CD4-positive, alpha-beta T cell (primary cell): ENCODE results near the gene ARPP21. TPM values are rescaled to one million over a fixed set of nuclear protein-coding genes. Genes with fewer than 3 reads are reported as not detected.

Source experiments
- ATAC-seq: fragments of 200-7000 bp; cut with Tn5 transposase; one replicate; pipeline ENCODE4 v1.10.0; 2022; ENCODE audit warnings: mild to moderate bottlenecking; ENCODE audit not compliant: poor library complexity
- CTCF ChIA-PET: fragments of 350-600 bp; sonication (Branson Sonifier 250); formaldehyde crosslinking; loops from one replicate; lab custom pipeline; 2021; ENCODE audit warnings: antibody characterized with exemption, inconsistent platforms; lab: Charles Lee
- POLR2A ChIA-PET: fragments of 350-600 bp; sonication (Branson Sonifier 250); formaldehyde crosslinking; loops from one replicate; lab custom pipeline; 2021; ENCODE audit warnings: antibody characterized with exemption, inconsistent platforms; lab: Charles Lee
- DNase-seq, 14 experiments: peaks; one replicate each; pipeline ENCODE4 v3.0.0-alpha.2; 2013 to 2020; ENCODE audit warnings: mixed read lengths in 2 of 14
- H3K27ac ChIP-seq, 2 donors: one replicate each; pipeline versions ENCODE4 v1.5.1 to v1.7.0; 2013; ENCODE audit warnings: low read length in 2 of 2, low read depth in 1 of 2, mild to moderate bottlenecking in 1 of 2
- H3K27me3 ChIP-seq, 2 experiments: 1 replicate in 1 of 2; 2 replicates in 1 of 2; pipeline versions ENCODE4 v1.6.1 to v1.7.0; 2013; ENCODE audit warnings: low read length in 2 of 2, control low read depth in 1 of 2, mild to moderate bottlenecking in 1 of 2, moderate library complexity in 1 of 2; ENCODE audit not compliant: insufficient read depth in 2 of 2, control insufficient read depth in 1 of 2
- H3K36me3 ChIP-seq: one replicate; pipeline ENCODE4 v1.6.1; 2013; ENCODE audit warnings: low read length, control low read depth; ENCODE audit not compliant: insufficient read depth
- H3K4me1 ChIP-seq: one replicate; pipeline ENCODE4 v1.6.1; 2013; ENCODE audit warnings: low read length, control low read depth; ENCODE audit not compliant: insufficient read depth
- H3K4me3 ChIP-seq: one replicate; pipeline ENCODE4 v1.5.1; 2013; ENCODE audit warnings: mild to moderate bottlenecking, low read length, moderate library complexity
- H3K9me3 ChIP-seq, 2 experiments: 1 replicate in 1 of 2; 2 replicates in 1 of 2; pipeline versions ENCODE4 v1.6.1 to v1.7.0; 2013; ENCODE audit warnings: low read length in 2 of 2, mild to moderate bottlenecking in 2 of 2, control low read depth in 1 of 2, moderate library complexity in 1 of 2; ENCODE audit not compliant: control insufficient read depth in 1 of 2, insufficient read depth in 1 of 2
- H3K27ac Mint-ChIP-seq: one replicate; pipeline ENCODE4 v1.8.0; 2020; ENCODE audit warnings: mixed read lengths
- H3K27me3 Mint-ChIP-seq: one replicate; pipeline ENCODE4 v1.8.0; 2021; ENCODE audit warnings: mixed read lengths
- H3K36me3 Mint-ChIP-seq: one replicate; pipeline ENCODE4 v1.8.0; 2021; ENCODE audit warnings: low read depth, mixed read lengths
- H3K4me1 Mint-ChIP-seq: one replicate; pipeline ENCODE4 v1.8.0; 2021; ENCODE audit warnings: low read depth, mixed read lengths
- H3K4me3 Mint-ChIP-seq: one replicate; pipeline ENCODE4 v1.8.0; 2020; ENCODE audit warnings: mild to moderate bottlenecking, mixed read lengths
- H3K9me3 Mint-ChIP-seq: one replicate; pipeline ENCODE4 v1.8.0; 2020; ENCODE audit warnings: mixed read lengths
- CTCF ChIP-seq: fragments of 200-600 bp; IDR thresholded peaks from one replicate; pipeline ENCODE4 v1.8.0; 2022; ENCODE audit warnings: antibody characterized with exemption, mild to moderate bottlenecking
- intact Hi-C, 2 experiments: fragments of 100-400 bp; cut with DNase I in 1 of 2; cut with micrococcal nuclease in 1 of 2; formaldehyde crosslinking; loops; one replicate each; pipeline versions ENCODE4 v1.15.1 to v1.9.0; 2023 to 2025; cut with DNase I, micrococcal nuclease
- total RNA-seq, 174 experiments: library from RNA in 2 of 174; stranded (reverse) in 2 of 174; gene quantifications; one replicate each; pipeline ENCODE4 v1.2.3 and lab custom pipeline; 2021 to 2026

ARPP21 gene
- total RNA-seq, 2 experiments from 2014 or later, result not detected

- no peak for DNase-seq
- no peak for ATAC-seq
- H3K4me1 ChIP-seq, result no peaks in the 10 kb centered on the region
- CTCF ChIA-PET, result no interaction called here
- POLR2A ChIA-PET, result no interaction called here
- Mint-ChIP-seq H3K27ac (no peak overlapping the region), H3K4me3 (no peak overlapping the region), H3K27me3 (no peaks in the 10 kb centered on the region), H3K36me3 (no peaks in the 10 kb centered on the region), H3K9me3 (no peaks in the 10 kb centered on the region), H3K4me1 (no peaks in the 10 kb centered on the region)
- H3K4me3 ChIP-seq, result no peak overlapping the region
- TF ChIP-seq CTCF, result no peak
- H3K36me3 ChIP-seq, result no peaks in the 10 kb centered on the region
- no peak overlapping the region for H3K27ac ChIP-seq
- intact Hi-C loops, result no loop called here
- no peaks in the 10 kb centered on the region for H3K27me3 ChIP-seq
- peaks cover 0 to 4% of the 10 kb centered on the region in 2 experiments for H3K9me3 ChIP-seq
These were observed 98.2 kb downstream of the ARPP21 start for GRCh38 chr3:35737527-35737926.

GRCh38 chr3:35737934-35738706 is 98.8 kb downstream of the ARPP21 start:
- no peak overlapping the region for H3K4me3 Mint-ChIP-seq
- POLR2A ChIA-PET, result no interaction called here

GRCh38 chr3:35739181-35739809 is 100.0 kb downstream of the ARPP21 start:
- H3K27me3 ChIP-seq, result no peaks in the 10 kb centered on the region
- Mint-ChIP-seq H3K9me3 (no peaks in the 10 kb centered on the region), H3K27me3 (no peaks in the 10 kb centered on the region), H3K36me3 (no peaks in the 10 kb centered on the region), H3K4me1 (no peaks in the 10 kb centered on the region), H3K4me3 (no peak overlapping the region), H3K27ac (no peak overlapping the region)
- DNase-seq (no peak), ATAC-seq (no peak)
- peaks cover 0 to 4% of the 10 kb centered on the region in 2 experiments for H3K9me3 ChIP-seq
- ChIA-PET CTCF (no interaction called here), POLR2A (no interaction called here)
- H3K36me3 ChIP-seq, result no peaks in the 10 kb centered on the region
- no peak overlapping the region for H3K27ac ChIP-seq
- H3K4me1 ChIP-seq, result no peaks in the 10 kb centered on the region
- no peak overlapping the region for H3K4me3 ChIP-seq
- intact Hi-C loops, result no loop called here
- no peak for TF ChIP-seq CTCF

More at GRCh38 chr3:35737934-35738706, 98.8 kb downstream of the ARPP21 start:
- Mint-ChIP-seq H3K27me3 (no peaks in the 10 kb centered on the region), H3K9me3 (no peaks in the 10 kb centered on the region), H3K36me3 (no peaks in the 10 kb centered on the region), H3K27ac (no peak overlapping the region), H3K4me1 (no peaks in the 10 kb centered on the region)
- DNase-seq (no peak), ATAC-seq (no peak)
- no peak overlapping the region for H3K4me3 ChIP-seq
- H3K36me3 ChIP-seq, result no peaks in the 10 kb centered on the region
- no peaks in the 10 kb centered on the region for H3K27me3 ChIP-seq
- H3K27ac ChIP-seq, result no peak overlapping the region
- H3K4me1 ChIP-seq, result no peaks in the 10 kb centered on the region
- no peak for TF ChIP-seq CTCF
- intact Hi-C loops, result no loop called here
- peaks cover 0 to 4% of the 10 kb centered on the region in 2 experiments for H3K9me3 ChIP-seq
- CTCF ChIA-PET, result no interaction called here
